Stimulated activated naive CD8-positive, alpha-beta T cell treated with anti-CD3 and anti-CD28 coated beads, Interleukin-15, amount 100 ng/mL, for 72 hours (primary cell): ENCODE results near the gene OR4A16.

Experiments
- ATAC-seq: fragments of 150-1000 bp; cut with Tn5 transposase; 2 replicates; pipeline ENCODE4 v1.10.0; 2021; ENCODE audit warnings: mild to moderate bottlenecking, moderate library complexity
- DNase-seq, 2 donors: peaks; one replicate each; pipeline ENCODE4 v3.0.0; 2021 to 2022
- H3K27ac Mint-ChIP-seq, 2 donors: one replicate each; pipeline ENCODE4 v1.8.0; 2022; ENCODE audit warnings: mild to moderate bottlenecking in 2 of 2, mixed read lengths in 2 of 2, moderate library complexity in 2 of 2
- H3K27me3 Mint-ChIP-seq: one replicate; pipeline ENCODE4 v1.8.0; 2022; ENCODE audit warnings: mixed read lengths
- H3K4me1 Mint-ChIP-seq: one replicate; pipeline ENCODE4 v1.8.0; 2022; ENCODE audit warnings: mild to moderate bottlenecking, mixed read lengths
- H3K4me3 Mint-ChIP-seq, 2 donors: one replicate each; pipeline ENCODE4 v1.8.0; 2022; ENCODE audit warnings: mild to moderate bottlenecking in 2 of 2, mixed read lengths in 2 of 2, moderate library complexity in 1 of 2
- H3K9me3 Mint-ChIP-seq, 2 donors: one replicate each; pipeline ENCODE4 v1.8.0; 2022; ENCODE audit warnings: mixed read lengths in 2 of 2

OR4A16 gene, protein sequence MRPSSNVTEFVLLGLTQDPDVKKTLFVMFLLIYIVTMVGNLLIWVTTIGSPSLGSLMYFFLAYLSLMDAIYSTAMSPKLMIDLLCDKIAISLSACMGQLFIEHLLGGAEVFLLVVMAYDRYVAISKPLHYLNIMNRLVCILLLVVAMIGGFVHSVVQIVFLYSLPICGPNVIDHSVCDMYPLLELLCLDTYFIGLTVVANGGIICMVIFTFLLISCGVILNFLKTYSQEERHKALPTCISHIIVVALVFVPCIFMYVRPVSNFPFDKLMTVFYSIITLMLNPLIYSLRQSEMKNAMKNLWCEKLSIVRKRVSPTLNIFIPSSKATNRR

GRCh38 chr11:55342901-55343300, at the start of gene OR4A16:
Gene OR4A16 (plus strand): TSS chr11:55343201. CDS start chr11:55343201, 0 bp downstream.
- H3K27ac Mint-ChIP-seq: no peak within 1 kb of the TSS
- peaks cover 15 to 19% of the 10 kb centered on the region in 2 donors for H3K9me3 Mint-ChIP-seq
- H3K4me3 Mint-ChIP-seq: no peak within 1 kb of the TSS
- H3K4me1 Mint-ChIP-seq: no peaks in the 10 kb centered on the region
- ATAC-seq (no peak), DNase-seq (no peak)
- no peaks in the 10 kb centered on the region for H3K27me3 Mint-ChIP-seq

GRCh38 chr11:55324500-55324899, 18.5 kb upstream of the OR4A16 start:
- Mint-ChIP-seq H3K9me3 (peaks cover 0 to 14% of the 10 kb centered on the region in 2 donors), H3K4me1 (no peaks in the 10 kb centered on the region), H3K27ac (no peak overlapping the region), H3K4me3 (no peak overlapping the region), H3K27me3 (no peaks in the 10 kb centered on the region)
- ATAC-seq: no peak
- no peak for DNase-seq

- Mint-ChIP-seq H3K4me1 (no peaks in the 10 kb centered on the region), H3K9me3 (peaks cover 16 to 36% of the 10 kb centered on the region in 2 donors)
These were observed 2.3 kb downstream of the OR4A16 start for GRCh38 chr11:55345306-55345705.

DNA sequence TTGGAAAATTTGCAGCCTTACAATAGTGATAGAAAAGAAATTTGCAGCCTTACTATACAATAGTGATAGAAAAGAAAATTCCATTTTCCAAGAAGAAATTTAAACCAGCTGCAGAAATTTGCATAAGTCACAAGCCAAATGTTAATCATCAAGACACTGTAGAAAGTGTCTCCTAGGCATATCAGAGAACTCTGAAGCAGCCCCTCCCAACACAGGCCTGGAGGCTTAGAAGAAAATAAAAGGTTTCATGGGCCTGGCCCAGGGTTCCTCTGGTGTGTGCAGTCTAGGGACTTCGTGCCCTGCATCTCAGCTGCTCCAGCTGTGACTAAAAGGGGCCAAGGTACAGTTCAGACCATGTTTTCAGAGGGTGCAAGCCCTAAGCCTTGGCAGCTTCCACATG, 6.0 kb downstream of the OR4A16 start:
- DNase-seq: no peak
- H3K4me3 Mint-ChIP-seq: no peak overlapping the region
- peaks cover 12 to 25% of the 10 kb centered on the region in 2 donors for H3K9me3 Mint-ChIP-seq
- H3K27me3 Mint-ChIP-seq: no peaks in the 10 kb centered on the region
- no peak for ATAC-seq
- no peak overlapping the region for H3K27ac Mint-ChIP-seq
- H3K4me1 Mint-ChIP-seq: no peaks in the 10 kb centered on the region

More at GRCh38 chr11:55345306-55345705, 2.3 kb downstream of the OR4A16 start:
- Mint-ChIP-seq H3K27ac (no peak overlapping the region), H3K27me3 (no peaks in the 10 kb centered on the region), H3K4me3 (no peak overlapping the region)
- DNase-seq (no peak), ATAC-seq (no peak)

DNA sequence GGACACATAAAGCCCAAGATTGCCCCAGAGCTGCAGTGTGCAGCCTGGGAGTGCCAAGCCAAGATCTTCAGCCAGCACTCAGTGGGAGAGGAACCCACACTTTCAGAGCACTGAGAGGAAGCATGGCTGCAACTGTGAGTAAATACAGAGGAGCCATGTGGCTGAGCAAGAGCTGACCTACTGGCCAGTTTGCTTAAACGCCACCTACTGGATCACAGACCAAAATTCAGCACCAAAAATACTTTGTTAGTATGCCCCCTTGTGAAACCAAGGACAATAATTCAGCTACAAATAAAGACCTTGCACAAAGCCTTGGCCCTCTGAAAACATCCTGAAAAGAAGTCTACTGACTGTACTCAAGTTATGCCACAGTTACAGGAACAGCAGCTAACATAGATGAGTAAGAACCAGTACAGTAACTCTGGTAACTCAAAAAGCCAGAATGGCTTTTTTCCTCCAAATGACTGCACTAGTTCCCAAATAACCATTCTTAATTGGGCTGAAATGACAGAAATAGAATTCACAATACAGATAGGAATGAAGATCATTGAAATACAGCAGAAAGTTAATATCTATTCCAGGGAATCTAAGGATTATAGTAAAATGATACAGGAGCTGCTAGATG, 14.7 kb downstream of the OR4A16 start:
- DNase-seq: no peak
- ATAC-seq: no peak
- Mint-ChIP-seq H3K27me3 (no peaks in the 10 kb centered on the region), H3K27ac (no peak overlapping the region), H3K4me1 (no peaks in the 10 kb centered on the region), H3K9me3 (peaks cover 17 to 47% of the 10 kb centered on the region in 2 donors), H3K4me3 (no peak overlapping the region)

DNA sequence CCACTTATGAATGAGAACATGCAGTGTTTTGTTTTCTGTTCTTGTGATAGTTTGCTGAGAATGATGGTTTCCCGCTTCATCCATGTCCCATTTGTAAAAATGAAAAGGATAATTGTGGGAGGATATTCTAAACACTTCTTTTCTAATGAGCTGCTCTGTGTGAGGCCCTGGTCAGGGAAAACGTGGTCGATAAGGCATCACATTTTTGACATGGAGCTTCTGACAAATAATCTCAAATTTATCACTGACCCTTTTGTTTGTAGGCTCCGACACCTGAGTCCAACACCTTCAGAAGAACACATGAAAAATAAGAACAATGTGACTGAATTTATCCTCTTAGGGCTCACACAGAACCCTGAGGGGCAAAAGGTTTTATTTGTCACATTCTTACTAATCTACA, 24.7 kb downstream of the OR4A16 start, which contains the start of gene OR4A15:
Gene OR4A15, plus strand, starts transcription at position 301 of the 400 bp plus-strand sequence. Its CDS starts 0 bp downstream, at position 301.
- Mint-ChIP-seq H3K4me1 (no peaks in the 10 kb centered on the region), H3K9me3 (peaks cover 9 to 30% of the 10 kb centered on the region in 2 donors), H3K27me3 (no peaks in the 10 kb centered on the region), H3K4me3 (no peak within 1 kb of the TSS), H3K27ac (no peak within 1 kb of the TSS)
- ATAC-seq (no peak), DNase-seq (no peak)
